Fibroblast of mammary gland (primary cell): ENCODE data around the gene XPO5.

Experiments
- DNase-seq: peaks from one replicate; pipeline ENCODE4 v3.0.0-alpha.2; 2010; ENCODE audit warnings: low read depth
- H3K4me3 ChIP-seq: 2 replicates; pipeline ENCODE4 v1.5.1; 2011; ENCODE audit warnings: low read depth, mild to moderate bottlenecking, low read length, moderate library complexity; ENCODE audit not compliant: control insufficient read depth
- CTCF ChIP-seq: conservative IDR thresholded peaks from 2 replicates; pipeline ENCODE4 v1.5.1; 2011; ENCODE audit warnings: low read depth, low read length, inconsistent platforms; ENCODE audit not compliant: control insufficient read depth, insufficient read depth

XPO5 gene

DNA sequence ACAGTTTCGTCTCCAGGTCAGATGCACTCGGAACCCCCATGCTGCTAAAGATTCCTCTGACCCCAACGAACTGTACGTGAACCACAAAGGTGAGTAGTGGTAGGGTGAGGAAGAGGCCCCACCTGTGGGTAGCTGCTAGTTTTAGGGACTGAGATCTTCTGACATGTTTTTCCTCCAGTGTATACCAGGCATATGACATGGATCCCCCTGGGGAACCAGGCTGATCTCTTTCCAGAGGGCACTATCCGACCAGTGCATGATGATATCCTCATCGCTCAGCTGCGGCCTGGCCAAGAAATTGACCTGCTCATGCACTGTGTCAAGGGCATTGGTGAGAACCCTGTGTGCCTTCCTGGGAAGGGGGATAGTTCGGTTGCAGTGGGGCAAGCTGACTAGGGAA lies 55.7 kb downstream of the XPO5 start:
- no peak for TF ChIP-seq CTCF
- no peak overlapping the region for H3K4me3 ChIP-seq
- DNase-seq = no peak

GRCh38 chr6:43517505-43518357 lies 58.1 kb downstream of the XPO5 start:
- H3K4me3 ChIP-seq = peak overlapping the region; percentile 89
- TF ChIP-seq CTCF = no peak
- DNase-seq = peak; percentile 42

DNA sequence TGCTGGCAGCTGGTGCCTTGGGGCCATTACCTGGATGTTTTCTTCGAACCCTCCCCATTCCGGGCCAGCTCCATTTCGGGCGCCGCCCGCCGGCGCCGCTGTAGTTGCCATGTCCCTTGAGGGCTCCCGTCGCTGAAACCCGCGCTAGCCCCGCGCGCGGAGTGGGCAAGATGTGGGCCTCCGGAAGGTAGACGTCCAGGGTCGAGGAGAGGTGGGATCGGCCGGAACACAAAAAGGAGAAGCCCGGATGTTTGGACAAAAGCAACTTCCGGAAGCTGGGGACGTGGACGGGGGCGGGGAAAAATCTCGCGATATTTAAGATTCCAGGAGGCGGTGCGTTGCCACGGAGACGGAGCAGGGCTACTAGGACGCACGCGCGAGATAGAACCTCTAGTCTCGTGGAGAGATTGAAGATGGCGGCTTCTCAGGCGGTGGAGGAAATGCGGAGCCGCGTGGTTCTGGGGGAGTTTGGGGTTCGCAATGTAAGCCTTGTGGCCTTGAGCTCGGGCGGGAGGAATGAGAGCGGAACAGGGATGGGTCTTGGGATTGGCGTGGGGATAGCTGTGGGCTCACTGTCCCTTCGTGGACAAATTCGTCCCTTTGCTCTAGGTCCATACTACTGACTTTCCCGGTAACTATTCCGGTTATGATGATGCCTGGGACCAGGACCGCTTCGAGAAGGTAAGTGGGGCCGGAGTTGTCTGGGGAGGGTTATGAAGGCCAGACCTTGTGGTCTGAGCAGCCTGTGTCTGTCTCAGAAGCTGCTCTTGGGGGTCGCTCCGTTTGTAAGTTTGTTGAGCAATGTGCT lies 58.9 kb downstream of the XPO5 start, which contains the start of the genes POLR1C and YIPF3:
TSS of gene POLR1C (plus strand) at position 393 of the 808 bp plus-strand sequence. CDS start at position 414, 21 bp downstream.
TSS of gene YIPF3 (minus strand) at position 230 of the 808 bp plus-strand sequence. CDS start at position 111, 119 bp downstream.
- peak within 1 kb of the TSS; percentile 89 for H3K4me3 ChIP-seq
- DNase-seq = peak; percentile 97
- no peak for TF ChIP-seq CTCF

- peak; percentile 10 for DNase-seq
- H3K4me3 ChIP-seq = peak overlapping the region; percentile 89
- no peak for TF ChIP-seq CTCF
Observed at GRCh38 chr6:43516367-43516696, 59.5 kb downstream of the XPO5 start.

DNA sequence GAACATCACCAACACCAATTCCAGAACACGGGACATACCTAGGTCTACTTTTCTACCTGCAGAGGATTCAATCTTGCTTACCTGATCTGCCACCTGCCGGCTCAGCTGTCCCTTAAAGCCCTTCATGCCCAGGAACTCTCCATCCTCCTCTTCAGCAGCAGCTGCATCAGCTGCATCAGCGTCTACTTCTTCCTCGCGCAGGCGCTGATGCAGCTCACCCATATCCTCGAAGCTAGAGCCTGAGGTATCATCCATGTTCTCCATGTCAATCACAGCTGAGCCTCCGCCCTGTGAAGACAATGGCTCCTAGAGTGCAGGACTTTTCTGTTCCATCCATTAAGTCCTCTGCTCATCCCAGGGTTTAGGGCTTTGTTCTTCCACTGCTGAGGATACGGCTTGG lies 60.0 kb downstream of the XPO5 start:
- H3K4me3 ChIP-seq = peak overlapping the region; percentile 89
- no peak for TF ChIP-seq CTCF
- no peak for DNase-seq

DNA sequence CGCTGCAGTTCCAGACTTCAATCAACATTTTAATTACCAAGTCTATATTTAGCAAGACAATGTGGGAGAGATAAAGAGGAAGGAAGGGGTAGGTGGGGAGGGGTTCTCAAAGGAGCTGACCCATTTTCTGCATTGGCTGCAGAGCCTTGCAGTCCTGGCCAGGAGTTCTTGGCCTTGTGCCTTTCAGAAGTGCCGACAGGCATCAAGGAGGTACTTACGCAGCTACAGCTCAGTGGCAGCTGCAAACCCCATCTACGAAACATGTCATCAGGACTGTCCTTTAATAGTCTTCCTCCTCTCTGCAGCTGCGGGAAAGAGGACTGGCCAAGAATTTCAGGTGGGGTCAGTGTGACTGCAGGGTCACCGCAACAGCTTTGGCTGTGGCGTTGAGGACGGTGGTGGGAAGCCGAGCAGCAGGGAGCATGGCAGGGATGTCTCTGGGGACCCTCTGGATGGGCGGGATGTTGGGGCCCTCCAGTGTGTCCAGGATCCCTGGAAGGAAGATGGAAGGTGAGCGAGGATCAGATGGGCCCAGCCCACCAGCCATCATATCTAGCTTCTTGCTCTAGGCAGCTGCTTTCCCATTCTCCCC lies 63.9 kb downstream of the XPO5 start:
- TF ChIP-seq CTCF = no peak
- H3K4me3 ChIP-seq = no peak overlapping the region

More for the DNA sequence above, 63.9 kb downstream of the XPO5 start:
- no peak for DNase-seq
